ENCODE data around the gene P2RX3. TPM values are rescaled to one million over a fixed set of nuclear protein-coding genes. Genes with fewer than 3 reads are reported as not detected.

The P2RX3 gene
- total and polyA plus RNA-seq, 2 of the 8 experiments (the other 6 are each of a cell fraction or from before 2014, with no cell fraction given): 0.45 to 0.47 TPM

DNA sequence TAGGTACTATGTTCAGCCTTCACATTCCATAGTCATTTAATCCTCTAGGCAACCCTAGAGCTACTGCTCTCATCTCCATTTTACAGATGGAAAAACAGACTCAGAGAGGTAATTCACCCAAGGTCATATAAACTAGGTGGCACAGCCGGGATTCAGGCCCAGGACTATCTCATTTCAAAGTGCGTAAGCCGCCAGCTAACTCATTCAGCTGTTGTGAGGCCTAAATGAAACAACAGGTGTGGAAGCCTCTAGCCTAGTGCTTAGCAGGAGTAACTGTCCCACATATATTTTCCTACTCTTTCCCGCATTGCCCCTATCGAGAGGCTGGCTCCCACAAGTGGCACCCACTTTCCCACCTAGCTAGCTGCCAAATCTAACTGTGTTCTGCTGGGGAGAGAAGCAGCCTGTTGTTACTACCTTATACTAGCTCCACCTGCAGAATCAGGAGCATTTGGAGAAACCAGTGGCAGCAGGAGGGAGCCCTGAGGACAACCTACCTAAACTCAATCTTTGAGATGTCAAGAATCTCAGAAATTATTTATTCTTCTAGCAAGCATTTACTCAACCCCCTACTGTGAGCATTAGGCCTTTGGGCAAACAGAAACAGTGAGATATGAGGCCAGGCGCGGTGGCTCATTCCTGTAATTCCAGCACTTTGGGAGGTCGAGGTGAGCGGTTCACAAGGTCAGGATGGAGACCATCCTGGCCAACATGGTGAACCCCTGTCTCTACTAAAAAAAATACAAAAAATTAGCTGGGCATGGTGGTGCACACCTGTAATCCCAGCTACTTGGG is 21.9 kb downstream of the P2RX3 start (continued):
- TF ChIP-seq EZH2 (IDR thresholded peaks at IDR 0.05; ENCODE audit: low read depth, low read length, severe bottlenecking) (no peak), CEBPB (IDR thresholded peaks at IDR 0.05; ENCODE audit: low read depth, low read length) (no peak), CHD2 (IDR thresholded peaks at IDR 0.05; ENCODE audit: low read length) (no peak), TAF7 (optimal IDR thresholded peaks at IDR 0.05; ENCODE audit: borderline replicate concordance, low read depth, low read length) (no peak), POLR2A (IDR thresholded peaks at IDR 0.05; ENCODE audit: control extremely low read depth in 1 of 2, low read depth in 2 of 2, low read length in 2 of 2) (no peak), JUN (IDR thresholded peaks at IDR 0.05; ENCODE audit: low read depth, low read length) (no peak)

All from H1 (cell line).